B cell (primary cell): Measurements from ENCODE around the gene ZFP36L1. TPM values are rescaled to one million over a fixed set of nuclear protein-coding genes. Genes with fewer than 3 reads are reported as not detected.

Experiments
- ATAC-seq: fragments of 200-7000 bp; cut with Tn5 transposase; one replicate; pipeline ENCODE4 v1.10.0; 2021; ENCODE audit warnings: low read depth, mild to moderate bottlenecking, moderate number of reproducible peaks, moderate library complexity
- CTCF ChIA-PET: fragments of 350-600 bp; sonication (Branson Sonifier 250); formaldehyde crosslinking; loops from one replicate; lab custom pipeline; 2021; ENCODE audit warnings: antibody characterized with exemption, inconsistent platforms; lab: Charles Lee
- POLR2A ChIA-PET: fragments of 350-600 bp; sonication (Branson Sonifier 250); formaldehyde crosslinking; loops from one replicate; lab custom pipeline; 2021; ENCODE audit warnings: antibody characterized with exemption; lab: Charles Lee
- DNase-seq: peaks from one replicate; pipeline ENCODE4 v3.0.0; 2013
- H2AFZ ChIP-seq: 2 replicates; pipeline ENCODE4 v1.6.1; 2012; ENCODE audit warnings: mild to moderate bottlenecking, low read depth, low read length; ENCODE audit not compliant: insufficient read depth, poor library complexity, severe bottlenecking
- H3K27ac ChIP-seq, 2 donors: 1 replicate in 1 of 2; 2 replicates in 1 of 2; pipeline ENCODE4 v1.5.1; 2012 to 2013; ENCODE audit warnings: low read length in 2 of 2, mild to moderate bottlenecking in 2 of 2, moderate library complexity in 1 of 2
- H3K27me3 ChIP-seq, 4 experiments: fragments of 200-600 bp in 1 of 4; sonication (generic) in 1 of 4; replicated peaks in 1 of 4; 1 replicate in 2 of 4; 2 replicates in 2 of 4; pipeline versions ENCODE4 v1.6.1 to v1.7.0; 2013 to 2016; ENCODE audit warnings: low read length in 3 of 4, mild to moderate bottlenecking in 2 of 4, mixed read lengths in 1 of 4, moderate library complexity in 1 of 4; ENCODE audit not compliant: insufficient read depth in 4 of 4, control insufficient read depth in 3 of 4; ENCODE audit errors: control extremely low read depth in 1 of 4
- H3K36me3 ChIP-seq, 2 experiments: replicated peaks in 1 of 2; 1 replicate in 1 of 2; 2 replicates in 1 of 2; pipeline versions ENCODE4 v1.6.1 to v1.7.1; 2013; ENCODE audit warnings: low read length in 1 of 2; ENCODE audit not compliant: insufficient read depth in 2 of 2, control insufficient read depth in 1 of 2; ENCODE audit errors: control extremely low read depth in 1 of 2, extremely low read depth in 1 of 2
- H3K4me1 ChIP-seq, 2 donors: fragments of 200-600 bp in 1 of 2; sonication (generic) in 1 of 2; 1 replicate in 1 of 2; 2 replicates in 1 of 2; pipeline versions ENCODE4 v1.5.1 to v1.6.1; 2013 to 2017; ENCODE audit warnings: low read length in 2 of 2; ENCODE audit not compliant: control insufficient read depth in 2 of 2, insufficient read depth in 2 of 2
- H3K4me2 ChIP-seq: replicated peaks from 2 replicates; pipeline ENCODE3; 2012; ENCODE audit warnings: mild to moderate bottlenecking, low read depth, low read length; ENCODE audit not compliant: poor library complexity, severe bottlenecking
- H3K4me3 ChIP-seq, 5 experiments: fragments of 200-600 bp in 1 of 5; sonication (generic) in 1 of 5; 1 replicate in 3 of 5; 2 replicates in 2 of 5; pipeline versions ENCODE4 v1.5.1 to v1.7.0; 2011 to 2016; ENCODE audit warnings: low read length in 4 of 5, mild to moderate bottlenecking in 4 of 5, low read depth in 2 of 5, control low read depth in 1 of 5, moderate library complexity in 1 of 5; ENCODE audit not compliant: insufficient read depth in 1 of 5; ENCODE audit errors: control extremely low read depth in 1 of 5, extremely low read depth in 1 of 5
- H3K79me2 ChIP-seq: fragments of 200-600 bp; sonication (generic); one replicate; pipeline ENCODE4 v1.6.0; 2016; ENCODE audit warnings: low read length; ENCODE audit not compliant: control insufficient read depth, insufficient read depth
- H3K9ac ChIP-seq: fragments of 200-600 bp; sonication (generic); 2 replicates; pipeline ENCODE4 v1.6.1; 2017; ENCODE audit warnings: mild to moderate bottlenecking, low read length, moderate library complexity
- H3K9me3 ChIP-seq, 3 donors: one replicate each; pipeline versions ENCODE4 v1.6.1 to v1.7.1; 2013; ENCODE audit warnings: low read length in 2 of 3; ENCODE audit not compliant: control insufficient read depth in 2 of 3, insufficient read depth in 1 of 3; ENCODE audit errors: control extremely low read depth in 1 of 3
- H4K20me1 ChIP-seq: 2 replicates; pipeline ENCODE4 v1.6.0; 2012; ENCODE audit warnings: mild to moderate bottlenecking, low read length; ENCODE audit not compliant: insufficient read depth, control insufficient read depth, poor library complexity, severe bottlenecking
- H3K27ac Mint-ChIP-seq: one replicate; pipeline ENCODE4 v1.8.0; 2021; ENCODE audit warnings: mixed read lengths
- H3K27me3 Mint-ChIP-seq: one replicate; pipeline ENCODE4 v1.8.0; 2021; ENCODE audit warnings: mixed read lengths
- H3K4me1 Mint-ChIP-seq: one replicate; pipeline ENCODE4 v1.8.0; 2021; ENCODE audit warnings: mixed read lengths
- H3K4me3 Mint-ChIP-seq: one replicate; pipeline ENCODE4 v1.8.0; 2021; ENCODE audit warnings: mixed read lengths
- H3K9me3 Mint-ChIP-seq: one replicate; pipeline ENCODE4 v1.8.0; 2022; ENCODE audit warnings: mixed read lengths; ENCODE audit not compliant: insufficient read depth
- EZH2 ChIP-seq: IDR thresholded peaks from 2 replicates; pipeline ENCODE4 v1.6.1; 2012; ENCODE audit warnings: borderline replicate concordance, low read depth, mild to moderate bottlenecking, moderate library complexity, low read length; ENCODE audit not compliant: insufficient read depth, poor library complexity, severe bottlenecking
- WGBS: methylation state at CpG from one replicate; pipeline ENCODE4 v1.1.5; 2013; ENCODE audit warnings: missing lambda C conversion rate; ENCODE audit not compliant: insufficient coverage; 5-methylcytosine and 5-hydroxymethylcytosine counted together
- intact Hi-C: fragments of 100-400 bp; cut with micrococcal nuclease; formaldehyde crosslinking; loops from one replicate; pipeline ENCODE4 v1.10.0; 2022
- polyA plus RNA-seq: library from polyadenylated mRNA; depleted of rRNA; stranded (reverse); fragments of >200 nt; gene quantifications from 2 replicates; pipeline ENCODE4 v1.2.3, GENCODE V29; 2012
- total RNA-seq, 2 donors: library from RNA; stranded (reverse); fragments of 120-200 nt in 1 of 2; gene quantifications; 1 replicate in 1 of 2; 2 replicates in 1 of 2; pipeline versions ENCODE4 v1.2.3 to v1.2.4, GENCODE V29; 2013 to 2022
- TF ChIP-seq, protein P1 (sequence below): fragments of 200-600 bp; IDR thresholded peaks from one replicate; pipeline ENCODE4 v1.8.0; 2022; ENCODE audit warnings: antibody characterized with exemption, mild to moderate bottlenecking

ZFP36L1 gene
- total and polyA plus RNA-seq, 2 donors (not counting 1 experiment from before 2014, with no cell fraction given), result 572 to 983 TPM

- ATAC-seq, result no peak
Observed at GRCh38 chr14:68759017-68759560, 33.8 kb downstream of the ZFP36L1 start.

GRCh38 chr14:68758301-68758700, 34.6 kb downstream of the ZFP36L1 start:
- Histone ChIP-seq H3K27me3 (no peaks in the 10 kb centered on the region), H3K79me2 (no peaks in the 10 kb centered on the region), H4K20me1 (no peaks in the 10 kb centered on the region), H2AFZ (no peak overlapping the region), H3K27ac (no peak overlapping the region), H3K9me3 (no peaks in the 10 kb centered on the region), H3K9ac (no peak overlapping the region), H3K4me2 (no peak overlapping the region), H3K36me3 (no peaks in the 10 kb centered on the region), H3K4me1 (peaks cover 27% of the 10 kb centered on the region in 2 donors), H3K4me3 (no peak overlapping the region)
- 100% methylated on average over 3 of the region's 3 CpGs for WGBS
- intact Hi-C loops, result no loop called here
- POLR2A ChIA-PET, result interaction anchor here (1.0 to 1.4 kb wide), 3 partner anchors 35 to 335 kb away, joined by 3 to 4 read pairs (median 3); partner anchors contain the start of gene ZFP36L1
- ATAC-seq (no peak), DNase-seq (no peak)
- CTCF ChIA-PET, result interaction anchor here (0.5 to 1.5 kb wide), 3 partner anchors 25 to 42 kb away, joined by 3 to 4 read pairs (median 4); no protein-coding TSS in a partner anchor
- Mint-ChIP-seq H3K27ac (no peak overlapping the region), H3K27me3 (no peaks in the 10 kb centered on the region), H3K9me3 (no peaks in the 10 kb centered on the region), H3K4me3 (no peak overlapping the region), H3K4me1 (peaks cover 23% of the 10 kb centered on the region)
- TF ChIP-seq, protein P1, sequence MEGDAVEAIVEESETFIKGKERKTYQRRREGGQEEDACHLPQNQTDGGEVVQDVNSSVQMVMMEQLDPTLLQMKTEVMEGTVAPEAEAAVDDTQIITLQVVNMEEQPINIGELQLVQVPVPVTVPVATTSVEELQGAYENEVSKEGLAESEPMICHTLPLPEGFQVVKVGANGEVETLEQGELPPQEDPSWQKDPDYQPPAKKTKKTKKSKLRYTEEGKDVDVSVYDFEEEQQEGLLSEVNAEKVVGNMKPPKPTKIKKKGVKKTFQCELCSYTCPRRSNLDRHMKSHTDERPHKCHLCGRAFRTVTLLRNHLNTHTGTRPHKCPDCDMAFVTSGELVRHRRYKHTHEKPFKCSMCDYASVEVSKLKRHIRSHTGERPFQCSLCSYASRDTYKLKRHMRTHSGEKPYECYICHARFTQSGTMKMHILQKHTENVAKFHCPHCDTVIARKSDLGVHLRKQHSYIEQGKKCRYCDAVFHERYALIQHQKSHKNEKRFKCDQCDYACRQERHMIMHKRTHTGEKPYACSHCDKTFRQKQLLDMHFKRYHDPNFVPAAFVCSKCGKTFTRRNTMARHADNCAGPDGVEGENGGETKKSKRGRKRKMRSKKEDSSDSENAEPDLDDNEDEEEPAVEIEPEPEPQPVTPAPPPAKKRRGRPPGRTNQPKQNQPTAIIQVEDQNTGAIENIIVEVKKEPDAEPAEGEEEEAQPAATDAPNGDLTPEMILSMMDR, result no peak
- no peak for TF ChIP-seq EZH2

More at GRCh38 chr14:68759017-68759560, 33.8 kb downstream of the ZFP36L1 start:
- H3K79me2 ChIP-seq, result no peaks in the 10 kb centered on the region
- CTCF ChIA-PET, result interaction anchor here (0.5 to 1.5 kb wide), 3 partner anchors 24 to 43 kb away, joined by 3 to 4 read pairs (median 4); no protein-coding TSS in a partner anchor
- peaks cover 27% of the 10 kb centered on the region in 2 donors for H3K4me1 ChIP-seq
- intact Hi-C loops, result no loop called here
- H3K27ac ChIP-seq, result no peak overlapping the region
- no peak overlapping the region for H3K4me2 ChIP-seq
- H3K4me3 ChIP-seq, result no peak overlapping the region
- no peaks in the 10 kb centered on the region for H3K36me3 ChIP-seq
- H3K4me3 Mint-ChIP-seq, result no peak overlapping the region
- DNase-seq, result no peak
- peaks cover 23% of the 10 kb centered on the region for H3K4me1 Mint-ChIP-seq
- 93% methylated on average over 5 of the region's 8 CpGs for WGBS
- H3K27me3 Mint-ChIP-seq, result no peaks in the 10 kb centered on the region
- H3K9me3 Mint-ChIP-seq, result no peaks in the 10 kb centered on the region
- no peak for TF ChIP-seq EZH2
- TF ChIP-seq, protein P1, result no peak
- POLR2A ChIA-PET, result no interaction called here
- H3K27me3 ChIP-seq, result no peaks in the 10 kb centered on the region
- H3K9ac ChIP-seq, result no peak overlapping the region
- no peaks in the 10 kb centered on the region for H3K9me3 ChIP-seq
- no peaks in the 10 kb centered on the region for H4K20me1 ChIP-seq
- H3K27ac Mint-ChIP-seq, result no peak overlapping the region
- no peak overlapping the region for H2AFZ ChIP-seq
